Stimulated activated CD8-positive, alpha-beta memory T cell treated with anti-CD3 and anti-CD28 coated beads, Interleukin-4, amount 100 ng/mL, for 4 hours (primary cell): ENCODE results near the gene NCK2.

Experiments
- DNase-seq, 2 donors: peaks; one replicate each; pipeline ENCODE4 v3.0.0-alpha.2; 2020; ENCODE audit warnings: low read depth in 2 of 2, low spot score in 1 of 2

The NCK2 gene

DNA sequence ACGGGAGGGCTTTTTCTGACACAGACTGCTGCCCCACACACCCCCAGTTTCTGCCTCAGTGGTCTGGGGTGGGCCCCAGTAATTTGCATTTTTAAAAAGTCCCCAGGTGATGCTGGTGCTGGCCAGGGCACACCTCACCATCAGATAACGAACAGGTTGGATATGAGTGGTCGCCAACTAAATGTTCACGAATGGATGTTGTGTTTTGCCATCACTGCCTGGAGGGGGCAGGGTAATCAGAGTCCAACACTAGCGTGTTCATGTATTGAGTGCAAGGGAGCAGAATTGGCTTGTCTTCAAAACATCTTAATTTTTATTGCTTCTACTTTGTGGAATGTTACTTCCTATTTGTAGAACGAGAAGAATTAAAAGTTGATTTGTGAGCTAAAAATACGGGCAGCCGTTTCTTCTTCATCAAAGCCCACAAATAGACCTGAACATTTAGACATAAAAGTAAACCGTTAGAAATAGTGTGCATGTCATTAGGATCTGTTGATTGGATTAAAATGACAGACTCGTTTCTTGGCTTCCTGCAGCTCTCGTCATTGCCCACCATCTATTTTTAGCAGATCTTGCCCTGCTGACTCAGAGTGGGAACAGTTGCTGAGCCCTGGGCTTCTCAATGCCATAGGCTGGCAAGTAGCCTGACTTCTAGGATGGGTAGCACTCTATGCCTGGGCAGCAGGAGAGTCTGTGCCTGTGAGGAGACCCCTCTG, 45.2 kb downstream of the NCK2 start:
- peak in 1 of 2 donors; percentile 33 for DNase-seq

DNA sequence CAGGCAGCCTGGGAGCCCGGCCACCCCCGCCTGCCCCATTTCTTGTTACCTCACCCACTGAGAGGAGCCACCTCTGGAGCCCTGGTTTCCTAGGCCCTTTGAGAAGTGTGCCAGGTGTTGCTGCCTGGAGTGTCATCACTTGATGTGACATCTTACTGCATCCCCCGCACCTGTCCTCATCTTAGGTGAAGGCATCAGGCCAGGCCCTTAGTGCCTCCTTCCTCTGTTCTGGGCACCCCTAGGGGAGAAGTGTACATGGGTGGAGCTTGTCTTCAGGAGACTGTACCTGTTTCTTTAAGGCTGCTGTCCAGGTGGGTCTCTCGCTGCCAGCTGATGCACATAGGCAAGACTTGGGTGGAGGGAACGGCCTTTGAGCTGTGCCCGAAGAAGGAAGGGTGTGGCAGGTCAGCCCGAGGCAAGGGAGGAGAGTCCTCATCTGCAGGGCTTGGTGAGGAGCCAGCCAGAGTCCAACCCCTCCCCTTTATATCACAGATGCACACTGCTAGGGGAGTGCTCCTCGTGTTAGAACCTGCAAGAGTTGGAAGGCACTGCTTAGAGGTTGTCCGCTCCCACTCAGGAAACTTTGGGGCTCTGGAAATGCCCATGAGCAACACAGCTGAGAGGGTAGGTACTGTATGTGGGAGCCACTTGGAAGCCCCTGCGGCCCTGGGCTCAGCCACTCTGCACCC, 45.9 kb downstream of the NCK2 start:
- no peak for DNase-seq

DNA sequence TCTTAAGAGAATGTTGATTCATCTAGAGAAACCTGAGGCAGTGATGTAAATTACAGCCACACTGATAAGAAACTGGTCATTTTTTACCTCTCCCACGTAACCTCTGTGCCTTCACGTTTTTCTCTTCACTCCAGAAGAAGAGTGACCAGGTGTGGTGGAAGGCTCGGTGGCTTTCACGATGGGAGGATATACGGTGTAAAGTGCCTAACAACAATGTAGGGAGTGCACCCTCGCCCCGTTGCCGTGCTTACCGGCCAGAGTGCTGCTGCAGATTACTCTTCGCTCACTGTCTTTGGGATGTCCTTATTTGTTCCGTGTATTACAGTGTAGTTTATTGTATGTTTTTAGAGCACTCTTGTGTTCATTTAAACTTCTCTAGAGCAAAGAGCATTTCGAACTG, 46.5 kb downstream of the NCK2 start:
- no peak for DNase-seq

DNA sequence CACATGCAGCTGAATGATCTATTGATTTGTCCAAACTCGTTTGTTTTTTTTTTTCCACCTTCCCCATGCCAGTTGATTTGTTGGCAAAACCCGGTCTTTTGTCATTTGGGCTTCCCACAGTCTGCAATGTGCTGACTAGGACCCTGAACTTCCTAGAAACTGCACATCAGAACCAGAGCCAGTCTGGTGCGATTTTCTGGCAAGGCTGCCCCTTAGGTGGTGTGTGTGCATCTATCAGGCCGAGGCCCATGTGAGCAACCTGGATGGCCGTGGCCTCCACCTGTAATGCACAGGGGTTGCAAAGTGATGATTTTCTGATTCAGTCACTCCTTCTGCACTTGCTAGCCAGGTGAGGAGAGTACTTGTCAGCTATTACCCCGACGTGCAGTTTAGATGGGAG, 47.8 kb downstream of the NCK2 start:
- no peak for DNase-seq

DNA sequence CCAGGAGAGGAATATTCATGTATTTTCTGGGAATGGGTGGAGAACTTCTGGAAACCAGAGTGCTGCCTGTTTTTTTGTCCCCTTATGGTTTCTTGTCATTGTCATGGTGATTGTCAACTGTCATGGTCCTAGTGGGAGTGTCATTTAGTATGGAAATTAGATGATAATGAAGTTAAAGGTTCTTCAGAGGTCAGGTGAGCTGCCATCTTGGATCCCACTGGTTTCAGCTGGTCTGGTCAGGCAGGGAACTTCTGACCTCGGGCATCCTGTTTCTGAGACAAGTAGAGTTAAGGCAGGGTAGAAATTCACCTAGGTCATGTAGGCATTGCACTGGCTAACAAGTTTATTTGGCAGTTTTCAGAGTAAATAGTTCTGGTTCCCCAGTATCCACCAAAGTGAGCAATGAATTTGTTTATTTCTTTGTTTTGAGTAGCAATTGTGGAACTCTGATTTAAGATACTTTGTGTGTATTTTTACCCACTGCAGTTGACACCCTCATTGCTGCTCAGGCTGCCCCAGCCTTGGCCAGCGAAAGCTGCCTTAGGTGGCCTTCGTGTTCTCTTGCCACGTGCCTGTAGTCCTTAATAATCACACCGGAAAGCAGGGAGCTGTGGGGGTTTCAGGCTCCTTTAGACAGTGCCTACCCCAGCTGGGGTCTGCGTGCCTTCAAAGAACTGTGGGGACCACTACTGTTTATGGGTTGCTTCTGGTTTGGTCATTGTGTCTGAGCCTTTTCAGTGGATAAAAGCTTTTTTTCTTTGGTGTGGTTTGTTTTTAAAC, 48.7 kb downstream of the NCK2 start:
- DNase-seq: no peak

DNA sequence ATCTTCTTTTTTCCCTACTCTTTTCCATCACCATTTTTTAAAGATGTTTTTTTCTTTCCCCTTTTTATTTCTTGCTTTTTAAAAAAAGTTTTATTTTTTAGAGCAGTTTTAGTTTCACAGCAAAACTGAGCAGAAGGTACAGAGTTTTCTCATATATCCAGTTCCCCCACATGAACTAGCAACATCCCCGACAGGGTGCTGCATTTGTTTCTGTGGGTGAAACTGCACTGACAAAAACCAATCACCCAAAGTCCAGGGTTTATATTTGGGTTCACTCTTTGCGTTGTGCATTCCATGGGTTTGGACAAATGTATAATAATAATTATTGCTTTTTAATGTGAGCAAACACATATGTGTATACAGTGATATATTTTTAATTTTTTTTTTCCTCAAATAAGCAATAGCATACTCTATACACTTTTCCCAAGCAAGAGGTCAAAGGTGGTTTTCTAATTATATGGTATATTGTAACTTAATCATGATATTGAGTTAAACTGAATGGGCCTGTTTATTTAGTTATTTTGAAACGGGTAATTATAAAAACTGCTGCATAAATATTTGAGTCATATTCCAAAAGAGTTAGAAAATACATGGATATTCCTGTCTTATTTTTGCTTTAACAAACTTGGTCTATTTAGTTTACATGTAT, 50.3 kb downstream of the NCK2 start:
- DNase-seq: no peak

DNA sequence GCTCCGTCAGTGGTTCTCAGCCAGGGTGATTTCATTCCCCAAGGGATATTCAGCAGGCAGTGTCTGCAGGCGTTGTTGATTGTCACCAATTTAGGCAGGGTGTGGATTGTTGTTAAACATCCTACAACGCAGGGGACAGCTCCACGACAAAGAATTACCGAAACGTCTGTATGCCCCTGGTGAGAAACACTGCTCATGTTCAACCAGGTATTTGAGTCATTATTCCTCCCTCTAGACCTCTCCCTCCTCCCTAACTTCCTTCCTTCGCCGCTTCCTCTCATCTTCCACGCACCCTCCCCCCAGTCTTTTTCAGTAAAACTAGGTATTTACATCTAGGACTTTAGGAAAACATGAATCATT, 50.8 kb downstream of the NCK2 start:
- DNase-seq: no peak

DNA sequence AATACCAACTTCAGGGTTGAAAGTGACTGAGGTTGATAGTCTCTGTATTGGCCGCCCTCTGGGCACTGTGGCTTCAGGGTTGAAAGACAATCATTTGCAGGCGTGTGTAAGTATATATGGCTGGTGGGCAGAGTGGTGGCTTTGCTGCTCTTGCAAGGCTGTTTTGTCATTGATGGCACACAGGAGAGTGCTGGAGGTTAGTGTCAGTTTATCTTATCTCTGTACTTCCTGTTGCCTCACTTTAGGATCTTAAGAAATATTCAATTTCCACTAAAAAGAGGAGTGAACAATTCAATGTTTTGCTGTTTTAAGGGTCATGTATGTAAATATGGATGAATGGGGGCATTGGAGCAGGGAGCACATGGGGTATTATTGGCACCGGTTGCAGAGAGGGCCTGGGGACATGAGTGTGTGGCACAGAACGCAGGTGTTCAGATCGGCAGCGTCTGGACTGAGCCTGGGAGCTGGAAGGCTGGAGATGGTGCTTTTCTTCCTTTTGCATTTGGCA, 51.5 kb downstream of the NCK2 start:
- no peak for DNase-seq

DNA sequence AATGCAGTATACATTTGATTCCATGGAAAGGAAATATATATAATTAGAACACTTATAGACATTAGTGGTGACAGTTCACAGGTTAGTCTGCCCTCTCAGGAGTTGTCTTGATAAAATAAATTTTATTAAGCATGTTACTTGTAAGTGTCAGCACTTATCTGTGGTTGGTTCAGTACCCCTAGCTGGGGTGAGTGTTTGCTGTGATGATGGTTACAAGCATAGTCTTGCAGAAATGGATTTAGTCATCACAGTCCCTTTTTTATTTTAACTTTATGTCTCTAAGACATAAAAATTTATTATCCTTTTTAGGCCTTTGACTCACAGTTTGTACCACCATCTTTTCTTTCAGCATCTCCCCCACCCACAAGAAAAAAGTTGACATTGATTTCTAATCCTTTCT, 52.1 kb downstream of the NCK2 start:
- DNase-seq: no peak

DNA sequence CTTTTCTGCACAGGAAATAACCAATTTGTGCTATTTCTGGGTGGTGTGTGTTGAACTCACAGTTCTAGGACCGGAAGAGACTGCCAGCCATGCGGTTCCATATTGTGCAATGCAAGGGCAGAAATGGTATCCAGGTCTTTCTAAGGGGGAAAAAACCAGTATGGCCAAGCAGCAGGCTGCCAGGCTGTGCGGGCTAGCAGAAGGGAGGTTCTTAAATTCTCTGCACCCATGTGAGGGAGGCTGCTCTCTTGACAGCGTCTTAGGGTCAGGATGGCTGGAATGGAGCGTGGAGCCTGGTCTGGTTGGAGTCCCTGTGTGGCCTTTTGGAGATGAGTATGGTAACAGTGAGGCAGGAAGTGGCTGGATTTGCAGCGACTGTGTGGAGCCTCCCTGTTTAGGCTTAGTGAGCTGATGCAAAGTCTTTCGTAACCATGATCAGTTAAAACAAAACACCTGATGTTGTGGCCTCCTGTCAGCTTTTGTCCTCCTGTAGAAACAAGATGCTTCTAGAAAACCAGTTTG, 52.6 kb downstream of the NCK2 start:
- DNase-seq: no peak

DNA sequence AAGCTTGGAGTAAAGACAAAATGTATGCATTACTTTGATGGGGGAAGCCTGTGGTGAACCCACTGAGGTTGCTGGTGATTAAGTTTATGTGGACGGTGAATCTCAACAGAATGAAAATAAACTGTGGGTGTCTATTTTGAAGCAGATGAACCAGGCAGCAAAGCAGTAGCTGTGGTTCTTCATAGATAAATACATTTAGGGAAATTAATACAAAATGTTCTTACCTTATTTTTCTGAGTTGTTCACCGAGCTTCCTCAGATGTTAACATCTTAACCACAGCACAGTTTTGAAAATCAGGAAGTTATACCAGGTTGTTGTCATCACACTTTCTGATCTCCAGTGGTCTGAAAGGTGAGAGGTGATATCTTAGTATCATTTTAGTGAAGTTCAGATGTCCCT, 53.9 kb downstream of the NCK2 start:
- DNase-seq: no peak

DNA sequence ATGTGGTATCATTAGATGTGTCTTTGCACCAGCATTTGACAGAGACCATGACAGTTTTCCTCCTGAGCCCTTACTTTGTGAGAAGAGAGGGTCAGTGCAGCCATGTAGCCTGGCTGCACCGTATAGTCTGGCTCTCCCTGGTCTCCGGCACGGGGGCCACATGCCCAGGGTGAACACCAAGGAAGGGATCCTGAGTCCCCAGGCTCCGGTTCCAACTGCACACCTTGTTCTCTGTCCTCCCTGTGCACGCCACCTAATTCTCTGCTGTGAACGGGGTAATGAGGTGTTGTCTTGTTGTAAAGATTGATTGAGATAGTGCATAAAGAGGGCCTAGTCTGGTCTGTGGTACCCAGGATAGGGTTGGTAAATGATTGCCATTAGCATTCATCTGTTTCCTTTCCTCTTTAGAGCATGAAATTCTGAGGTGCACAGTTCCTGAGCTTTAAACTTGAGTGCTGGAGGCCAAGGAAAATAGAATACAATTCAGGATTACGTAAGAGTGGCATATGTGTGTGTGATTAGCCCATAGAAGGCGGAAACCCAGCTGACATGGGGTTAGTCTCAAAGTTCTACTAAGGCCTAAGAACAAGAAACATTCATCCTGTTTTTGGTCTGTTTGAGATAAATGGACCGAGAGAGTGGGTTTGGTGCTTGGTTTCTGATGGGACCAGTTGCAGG, 55.5 kb downstream of the NCK2 start:
- DNase-seq: no peak

DNA sequence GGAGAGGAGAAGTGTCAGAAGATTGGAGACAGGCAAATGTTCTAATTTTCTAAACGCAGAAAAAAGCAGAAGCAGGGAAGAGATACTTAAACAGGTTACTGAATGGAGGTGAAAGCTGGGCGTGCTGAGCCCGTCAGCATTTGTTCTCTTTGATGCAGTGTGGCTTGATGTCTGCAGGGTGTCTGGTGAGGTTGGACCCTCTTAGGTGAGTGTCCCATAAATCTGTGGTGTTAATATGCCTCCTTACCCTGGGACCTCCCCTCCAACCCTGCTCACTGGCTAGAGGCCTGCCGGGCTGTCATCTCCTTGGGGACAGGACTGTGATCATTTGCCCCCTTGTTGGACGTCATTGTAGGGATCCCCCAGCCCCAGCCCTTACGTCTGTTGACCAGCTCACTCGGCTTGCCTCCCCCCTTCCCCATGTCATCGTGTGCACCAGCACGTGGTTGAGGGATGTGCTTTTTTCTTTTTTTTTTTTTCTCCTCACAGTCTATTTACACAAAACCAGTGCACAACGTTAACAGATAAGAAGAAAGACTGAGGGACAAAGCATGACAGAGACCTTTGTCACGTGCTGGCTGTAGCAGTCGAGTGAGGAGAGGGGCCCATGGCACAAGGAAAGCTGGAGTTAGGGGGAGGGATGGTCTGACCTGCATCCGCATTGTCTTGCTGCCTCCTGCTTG, 56.4 kb downstream of the NCK2 start:
- DNase-seq: no peak

DNA sequence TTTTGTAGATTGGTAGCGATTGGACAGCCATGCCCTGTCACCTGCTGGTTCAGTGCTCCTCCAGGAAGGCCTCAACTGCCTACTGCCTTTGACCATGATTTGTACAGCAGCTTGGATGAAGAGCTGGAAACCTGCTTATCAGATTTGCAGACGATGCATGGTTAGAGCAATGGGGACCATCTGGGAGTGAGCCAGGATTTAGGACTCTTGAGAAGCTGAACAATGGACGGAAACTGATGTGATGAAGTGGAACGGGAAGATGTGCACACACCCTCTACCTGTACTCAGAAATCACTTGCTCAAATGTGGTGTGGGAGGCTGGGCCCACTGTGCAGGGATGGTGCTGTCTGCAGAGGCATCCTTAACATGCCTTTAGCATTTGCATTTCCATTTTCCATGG, 57.2 kb downstream of the NCK2 start:
- DNase-seq: no peak

DNA sequence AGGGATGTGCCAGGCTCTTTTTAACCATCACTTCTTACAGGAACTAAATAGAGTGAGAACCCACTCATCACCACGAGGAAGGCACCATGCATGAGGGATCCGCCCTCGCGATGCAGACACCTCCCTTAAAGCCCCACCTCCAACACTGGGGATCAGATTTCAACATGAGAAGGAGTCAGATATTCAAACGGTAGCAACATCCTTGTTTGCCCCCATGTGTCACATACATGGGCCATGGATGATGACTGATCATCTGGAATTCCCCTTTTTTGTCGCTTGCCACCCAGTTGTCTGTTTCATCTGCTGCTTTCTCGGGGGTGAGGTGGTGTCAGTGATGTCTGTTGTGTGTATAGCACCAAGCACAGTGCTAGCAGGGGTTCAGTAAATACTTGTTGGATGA, 57.9 kb downstream of the NCK2 start:
- peak; percentile 25 to 54 for DNase-seq

DNA sequence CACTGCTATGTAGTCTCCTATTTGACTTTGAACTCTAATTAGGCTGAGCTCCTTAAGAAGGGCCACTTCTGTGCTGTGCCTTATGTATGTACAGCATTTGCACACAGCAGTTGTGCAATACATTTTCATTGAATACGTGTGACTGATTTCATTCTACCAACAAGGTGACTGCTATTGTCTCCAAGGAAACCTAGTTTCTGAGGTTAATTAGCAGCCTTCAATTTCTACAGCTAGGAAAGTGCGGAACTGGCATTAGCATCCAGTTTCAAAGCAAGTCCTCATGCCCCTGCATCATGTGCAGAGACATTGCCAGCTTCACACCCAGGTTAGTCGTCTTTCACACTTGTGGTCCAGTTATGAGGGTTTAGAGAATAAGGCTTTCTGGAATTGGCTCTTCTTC, 58.6 kb downstream of the NCK2 start:
- DNase-seq: no peak

DNA sequence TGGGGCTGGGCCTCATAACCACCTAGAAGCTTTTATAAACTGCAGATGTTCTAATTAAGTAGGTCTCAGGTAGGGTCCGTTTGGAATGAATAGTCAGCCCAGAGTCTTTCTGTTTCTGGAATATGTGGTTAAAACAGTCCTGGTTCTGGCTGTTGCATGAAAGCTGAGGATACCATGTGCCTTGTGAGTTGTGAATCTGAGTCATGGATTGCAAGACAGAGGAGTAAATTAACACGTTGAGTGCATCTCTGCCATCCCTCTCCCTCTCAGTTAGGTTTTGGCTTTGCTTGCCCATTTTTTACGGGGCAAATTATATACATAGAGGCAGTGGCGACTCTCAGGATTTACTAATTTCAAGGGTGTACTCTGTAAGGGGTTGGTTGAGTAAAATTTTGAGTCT, 59.1 kb downstream of the NCK2 start:
- no peak for DNase-seq

DNA sequence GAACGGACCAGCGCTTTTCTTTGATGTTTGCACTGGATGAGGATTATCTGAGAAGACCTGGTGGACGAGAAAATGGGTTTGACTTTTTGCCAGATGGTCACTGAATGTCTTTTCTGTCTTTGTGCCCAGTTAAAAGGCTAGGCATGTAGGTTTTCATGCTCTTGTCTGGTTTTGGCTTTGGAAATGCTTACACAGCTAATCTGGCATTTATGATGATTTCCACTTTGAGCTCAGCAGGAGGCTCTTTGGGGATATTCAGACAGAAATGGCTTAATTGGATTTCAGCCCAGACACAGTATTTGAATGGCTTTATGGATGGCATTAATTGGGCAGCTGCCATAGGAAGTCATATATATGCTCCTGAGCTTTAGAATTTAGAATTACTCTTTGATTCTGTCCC, 59.6 kb downstream of the NCK2 start:
- DNase-seq: no peak

DNA sequence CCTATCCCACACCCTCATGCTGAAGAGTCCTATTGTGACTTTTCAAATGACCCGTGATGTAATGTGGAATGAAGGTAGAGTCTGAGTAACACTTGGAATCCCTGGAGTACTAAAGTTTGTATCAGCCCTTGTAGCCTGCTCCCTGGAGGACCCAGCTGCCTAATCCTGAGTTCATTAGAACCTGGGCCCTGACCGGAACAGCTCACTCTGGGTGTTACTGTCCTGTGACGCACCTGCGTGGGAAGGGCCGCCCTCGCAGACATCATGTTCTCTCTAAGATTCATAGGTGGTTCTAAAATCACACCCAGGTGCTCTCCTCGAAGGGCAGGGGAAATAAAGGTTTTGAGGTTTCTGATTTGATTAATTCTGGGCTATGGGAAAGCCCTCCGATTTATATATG, 62.3 kb downstream of the NCK2 start:
- DNase-seq: no peak

DNA sequence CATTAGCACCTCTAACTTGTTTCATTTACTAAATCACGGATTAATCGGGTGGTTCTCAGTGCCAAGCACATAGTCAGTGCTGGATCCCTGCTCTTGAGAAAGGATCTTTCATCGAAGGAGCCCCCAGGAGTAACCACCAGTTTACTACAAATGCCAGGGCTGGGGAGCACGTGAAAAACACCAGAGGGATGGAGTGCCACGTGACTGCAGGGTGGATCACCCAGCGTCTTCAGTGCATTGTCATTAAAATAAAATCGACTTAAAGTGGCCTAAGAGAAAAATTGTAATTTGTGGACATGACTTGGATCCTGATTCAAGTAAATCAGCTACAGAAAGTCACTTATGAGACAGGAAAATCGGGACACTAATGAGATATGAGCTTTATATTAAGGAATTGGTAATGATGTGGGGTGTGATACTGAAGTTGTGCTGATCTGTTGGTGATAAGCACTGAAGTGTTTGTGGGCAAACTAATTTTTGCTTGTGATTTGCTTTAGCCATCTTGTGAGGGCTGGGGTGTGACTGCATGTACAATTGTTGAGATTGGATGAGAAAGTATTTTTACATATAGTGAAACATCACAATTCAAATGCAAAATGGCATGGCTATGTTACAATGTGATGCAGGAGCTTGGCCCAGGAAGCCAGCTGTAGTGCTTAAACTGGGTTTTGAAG, 63.8 kb downstream of the NCK2 start:
- no peak for DNase-seq
